ENCODE results near the gene SEPTIN8.

DNA sequence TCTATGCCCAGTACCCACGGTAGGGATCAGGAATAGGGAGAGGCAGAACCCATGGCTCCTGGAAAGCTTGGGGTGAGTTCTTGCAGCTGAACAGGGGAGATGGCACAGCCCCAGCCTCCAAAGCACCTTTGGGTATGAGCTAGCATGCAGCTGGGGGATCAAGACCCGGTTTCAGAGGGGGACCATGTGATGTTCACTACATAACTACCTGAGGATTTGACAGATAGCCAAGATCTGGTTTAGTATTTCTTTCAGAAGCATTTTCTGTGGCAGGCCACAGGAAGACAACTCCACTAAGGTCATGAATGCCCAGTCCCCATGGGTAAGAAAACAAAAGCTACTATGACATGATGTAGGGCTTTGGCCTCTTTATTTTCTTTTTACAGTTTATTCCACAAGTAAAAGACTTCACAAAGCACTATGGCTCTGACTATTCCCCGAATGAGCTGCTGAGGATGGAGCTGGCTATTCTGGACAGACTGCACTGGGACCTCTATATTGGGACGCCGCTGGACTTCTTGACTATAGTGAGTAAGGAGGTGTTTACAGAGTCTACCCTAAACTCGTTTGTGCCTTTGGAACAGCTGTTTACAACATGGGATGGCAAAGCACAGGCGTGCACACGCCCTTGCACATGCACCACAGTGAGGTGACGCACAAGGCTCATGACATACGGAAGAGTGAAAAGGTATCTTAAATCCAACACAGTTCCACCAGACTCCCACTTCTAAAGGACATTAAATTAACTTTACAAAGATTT is 26.4 kb downstream of the SEPTIN8 start:
- TF ChIP-seq, protein P1, sequence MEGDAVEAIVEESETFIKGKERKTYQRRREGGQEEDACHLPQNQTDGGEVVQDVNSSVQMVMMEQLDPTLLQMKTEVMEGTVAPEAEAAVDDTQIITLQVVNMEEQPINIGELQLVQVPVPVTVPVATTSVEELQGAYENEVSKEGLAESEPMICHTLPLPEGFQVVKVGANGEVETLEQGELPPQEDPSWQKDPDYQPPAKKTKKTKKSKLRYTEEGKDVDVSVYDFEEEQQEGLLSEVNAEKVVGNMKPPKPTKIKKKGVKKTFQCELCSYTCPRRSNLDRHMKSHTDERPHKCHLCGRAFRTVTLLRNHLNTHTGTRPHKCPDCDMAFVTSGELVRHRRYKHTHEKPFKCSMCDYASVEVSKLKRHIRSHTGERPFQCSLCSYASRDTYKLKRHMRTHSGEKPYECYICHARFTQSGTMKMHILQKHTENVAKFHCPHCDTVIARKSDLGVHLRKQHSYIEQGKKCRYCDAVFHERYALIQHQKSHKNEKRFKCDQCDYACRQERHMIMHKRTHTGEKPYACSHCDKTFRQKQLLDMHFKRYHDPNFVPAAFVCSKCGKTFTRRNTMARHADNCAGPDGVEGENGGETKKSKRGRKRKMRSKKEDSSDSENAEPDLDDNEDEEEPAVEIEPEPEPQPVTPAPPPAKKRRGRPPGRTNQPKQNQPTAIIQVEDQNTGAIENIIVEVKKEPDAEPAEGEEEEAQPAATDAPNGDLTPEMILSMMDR (IDR thresholded peaks at IDR 0.05): no peak
- TF ChIP-seq POLR2A (IDR thresholded peaks at IDR 0.05): no peak

All from ovary (tissue), 3 donors.